Panc1 (cell line): Measurements from ENCODE around the gene ZDHHC20. TPM values are rescaled to one million over a fixed set of nuclear protein-coding genes. Genes with fewer than 3 reads are reported as not detected.

Experiments
- ATAC-seq: fragments of 200-7000 bp; cut with Tn5 transposase; 2 replicates; pipeline ENCODE4 v1.9.1; 2020; ENCODE audit warnings: mild to moderate bottlenecking, moderate library complexity
- BruUV-seq: library from RNA; stranded (reverse); fragments of 400-500 nt; replicated peaks from 2 replicates; lab custom pipeline; 2021; lab: Mats Ljungman, UMichigan
- CTCF ChIA-PET: fragments of 300-600 bp; sonication (Branson Sonifier 250); formaldehyde crosslinking; loops from one replicate; lab custom pipeline; 2022; ENCODE audit warnings: antibody characterized with exemption; lab: Charles Lee
- POLR2A ChIA-PET: fragments of 300-600 bp; sonication (Branson Sonifier 250); formaldehyde crosslinking; loops from one replicate; lab custom pipeline; 2022; ENCODE audit warnings: antibody characterized with exemption; lab: Charles Lee
- DNase-seq: peaks from one replicate; pipeline ENCODE4 v3.0.0-alpha.2; 2010; ENCODE audit warnings: low read depth, low spot score
- H3K27ac ChIP-seq: 2 replicates; pipeline ENCODE4 v1.5.1; 2011; ENCODE audit warnings: mild to moderate bottlenecking, low read length, inconsistent platforms
- H3K27me3 ChIP-seq: fragments of 200-500 bp; sonication (Bioruptor generic); 2 replicates; pipeline ENCODE4 v1.6.0; 2014; ENCODE audit warnings: low read length, inconsistent platforms; ENCODE audit not compliant: control insufficient read depth, insufficient read depth
- H3K36me3 ChIP-seq: fragments of 200-500 bp; sonication (Bioruptor generic); 2 replicates; pipeline ENCODE4 v1.5.1; 2014; ENCODE audit warnings: inconsistent platforms, mild to moderate bottlenecking, low read length, moderate library complexity; ENCODE audit not compliant: control insufficient read depth, insufficient read depth
- H3K4me1 ChIP-seq: 2 replicates; pipeline ENCODE4 v1.5.1; 2011; ENCODE audit warnings: inconsistent platforms, mild to moderate bottlenecking, low read length, moderate library complexity; ENCODE audit not compliant: control insufficient read depth, insufficient read depth
- H3K4me3 ChIP-seq, 2 experiments: 2 replicates each; pipeline ENCODE4 v1.5.1; 2011 to 2012; ENCODE audit warnings: low read depth in 2 of 2, low read length in 2 of 2, mild to moderate bottlenecking in 2 of 2, inconsistent platforms in 1 of 2, moderate library complexity in 1 of 2
- H3K9me3 ChIP-seq: fragments of 200-500 bp; sonication (Bioruptor generic); 2 replicates; pipeline ENCODE4 v1.5.1; 2014; ENCODE audit warnings: low read depth, mild to moderate bottlenecking, inconsistent platforms, low read length, moderate library complexity; ENCODE audit not compliant: control insufficient read depth, insufficient read depth
- CTCF ChIP-seq: fragments of 450-650 bp; IDR thresholded peaks from 2 replicates; pipeline ENCODE4 v1.5.1; 2017; ENCODE audit warnings: mild to moderate bottlenecking
- POLR2AphosphoS5 ChIP-seq: IDR thresholded peaks from 2 replicates; pipeline ENCODE4 v1.6.1; 2012; ENCODE audit warnings: mild to moderate bottlenecking, low read depth, low read length, moderate library complexity
- REST ChIP-seq, 2 experiments: IDR thresholded peaks; 2 replicates each; pipeline ENCODE4 v1.6.1; 2011 to 2012; ENCODE audit warnings: low read depth in 2 of 2, control low read depth in 1 of 2, low read length in 1 of 2, mild to moderate bottlenecking in 1 of 2, moderate library complexity in 1 of 2; ENCODE audit not compliant: insufficient read depth in 1 of 2
- SIN3A ChIP-seq: IDR thresholded peaks from 2 replicates; pipeline ENCODE4 v1.6.1; 2012; ENCODE audit warnings: low read depth, mild to moderate bottlenecking, low read length, moderate library complexity, borderline replicate concordance; ENCODE audit not compliant: insufficient read depth
- TCF7L2 ChIP-seq: IDR thresholded peaks from 2 replicates; pipeline ENCODE4 v1.6.1; 2011; ENCODE audit warnings: mild to moderate bottlenecking, low read depth, low read length, inconsistent platforms
- in situ Hi-C: cut with HindIII; loops from 2 replicates; pipeline ENCODE4 v1.10.0; 2016; ENCODE audit warnings: low sequenced_read_pairs, low pct_unique_long_range_greater_than_20kb
- intact Hi-C: fragments of 100-400 bp; cut with micrococcal nuclease; formaldehyde crosslinking; loops from one replicate; pipeline ENCODE4 v1.10.0; 2022; ENCODE audit not compliant: unreplicated experiment
- total RNA-seq: library from RNA; stranded (reverse); gene quantifications from one replicate; pipeline ENCODE4 v1.2.1, GENCODE V29; 2021; ENCODE audit not compliant: unreplicated experiment

The ZDHHC20 gene
- total RNA-seq, 1 experiment from 2014 or later = 38.7 TPM

DNA sequence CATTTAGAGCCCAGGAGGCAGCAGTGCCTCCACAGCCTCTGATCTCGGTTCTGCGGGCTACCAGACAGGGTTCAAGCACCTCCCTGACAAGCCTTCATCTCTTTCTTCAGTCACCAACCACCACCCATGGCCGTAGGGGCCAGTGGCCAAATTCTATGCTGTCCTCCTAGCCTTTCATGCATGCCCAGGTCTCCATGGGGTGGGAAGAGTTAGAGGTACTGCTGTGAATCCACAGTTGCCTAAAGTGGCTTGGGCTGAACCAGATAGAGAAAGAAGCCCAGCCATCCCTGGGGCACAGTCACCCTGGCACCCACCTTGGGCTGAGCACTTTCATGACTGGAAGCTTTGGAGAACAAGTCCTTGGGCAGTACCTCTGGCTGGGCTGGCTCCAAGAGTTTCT, 97.4 kb downstream of the ZDHHC20 start:
- TF ChIP-seq SIN3A (no peak), POLR2AphosphoS5 (no peak), TCF7L2 (no peak), CTCF (no peak), REST (IDR thresholded peaks at IDR 0.05; ENCODE audit: insufficient read depth in 1 of 2, low read depth in 2 of 2, low read length in 1 of 2) (no peak)
- in situ Hi-C loops = no loop called here
- Histone ChIP-seq H3K9me3 (no peaks in the 10 kb centered on the region), H3K36me3 (no peaks in the 10 kb centered on the region), H3K27ac (no peak overlapping the region), H3K4me3 (no peak overlapping the region), H3K27me3 (no peaks in the 10 kb centered on the region), H3K4me1 (no peaks in the 10 kb centered on the region)
- intact Hi-C loops = no loop called here
- ChIA-PET CTCF (no interaction called here), POLR2A (no interaction called here)
- BruUV-seq = no TSS peak
- ATAC-seq = no peak
- DNase-seq = no peak

DNA sequence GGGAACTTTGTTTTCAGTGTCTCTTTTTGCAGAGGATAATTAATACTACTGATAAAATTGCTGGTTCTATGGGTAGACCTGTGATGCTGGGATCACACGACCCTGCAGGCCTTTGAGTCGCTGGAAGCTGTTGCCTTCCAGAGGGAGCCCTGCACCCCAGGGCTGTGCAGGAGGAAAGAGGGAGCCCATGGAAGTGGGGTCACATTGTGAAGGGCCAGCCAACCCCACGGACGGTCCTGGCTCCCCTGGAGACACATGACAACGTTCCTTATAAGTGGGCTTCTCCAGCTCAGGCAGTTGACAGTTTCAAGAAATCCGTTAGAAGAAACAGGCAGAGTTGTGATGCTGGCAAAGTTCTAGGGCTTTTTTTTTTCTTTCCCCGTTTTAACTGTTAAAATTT, 98.0 kb downstream of the ZDHHC20 start:
- Histone ChIP-seq H3K4me1 (no peaks in the 10 kb centered on the region), H3K9me3 (no peaks in the 10 kb centered on the region), H3K27me3 (no peaks in the 10 kb centered on the region), H3K27ac (no peak overlapping the region), H3K36me3 (no peaks in the 10 kb centered on the region), H3K4me3 (no peak overlapping the region)
- ATAC-seq (no peak), DNase-seq (no peak)
- ChIA-PET POLR2A (no interaction called here), CTCF (no interaction called here)
- intact Hi-C loops (no loop called here), in situ Hi-C loops (no loop called here)
- TF ChIP-seq SIN3A (no peak), REST (IDR thresholded peaks at IDR 0.05; ENCODE audit: insufficient read depth in 1 of 2, low read depth in 2 of 2, low read length in 1 of 2) (no peak), POLR2AphosphoS5 (no peak), CTCF (no peak), TCF7L2 (no peak)
- BruUV-seq = no TSS peak
